Ecto neural progenitor cell (in vitro differentiated cells): ENCODE results near the gene UTF1.

Experiments
- DNase-seq: peaks from one replicate; pipeline ENCODE4 v3.0.0-alpha.2; 2018; ENCODE audit warnings: low spot score

The UTF1 gene

DNA sequence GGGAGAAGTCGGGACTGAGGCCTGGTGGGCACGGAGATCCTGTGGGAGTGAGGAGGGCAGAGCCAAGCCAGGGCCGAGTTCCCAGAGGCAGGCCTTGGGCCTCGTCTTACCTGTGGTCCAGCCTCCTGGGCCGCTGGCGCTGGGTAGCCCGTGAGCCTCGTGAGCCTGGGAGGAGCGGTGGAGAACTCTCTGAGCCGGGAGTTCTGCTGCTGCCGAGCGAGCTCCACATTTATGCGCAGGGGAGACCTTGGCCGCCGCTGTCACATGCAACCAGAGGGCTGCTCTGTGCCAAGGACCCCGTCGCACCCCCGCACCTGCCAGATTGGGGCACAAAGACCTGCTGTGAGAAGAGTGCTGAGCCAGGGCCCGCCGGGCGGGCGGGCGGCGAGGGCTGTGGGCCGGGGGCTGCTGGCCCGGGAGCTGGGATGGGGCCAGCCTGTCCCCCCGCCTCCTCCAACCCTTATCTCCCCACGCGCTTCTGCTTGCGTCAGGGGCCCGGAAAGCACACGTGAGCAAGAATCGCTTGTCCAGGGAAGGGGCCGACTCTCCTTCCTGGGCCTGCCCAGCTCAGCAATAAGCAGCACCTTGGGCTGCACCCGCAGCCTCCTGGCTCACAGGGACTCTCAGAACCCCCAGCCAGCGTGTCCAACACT is 17.8 kb downstream of the UTF1 start:
- DNase-seq: no peak

DNA sequence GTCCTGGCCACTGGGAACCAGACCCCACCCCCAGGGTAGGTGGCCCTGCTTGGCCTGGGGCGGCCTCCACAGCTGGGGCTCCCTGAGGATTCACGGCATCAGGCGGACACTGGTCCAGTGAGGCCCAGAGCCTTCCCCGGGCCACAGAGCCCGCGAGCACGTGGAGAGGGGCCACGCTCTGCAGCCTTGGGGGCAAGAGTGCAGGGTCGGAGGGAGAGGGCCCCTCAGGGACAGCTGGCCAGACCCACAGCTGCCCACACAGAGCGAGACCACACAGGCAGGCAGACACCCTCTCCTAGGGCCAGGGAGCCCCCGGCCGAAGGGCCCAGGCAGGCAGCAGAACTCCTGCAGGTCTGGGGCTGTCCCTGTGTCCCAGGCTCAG is 18.3 kb downstream of the UTF1 start:
- DNase-seq: no peak

DNA sequence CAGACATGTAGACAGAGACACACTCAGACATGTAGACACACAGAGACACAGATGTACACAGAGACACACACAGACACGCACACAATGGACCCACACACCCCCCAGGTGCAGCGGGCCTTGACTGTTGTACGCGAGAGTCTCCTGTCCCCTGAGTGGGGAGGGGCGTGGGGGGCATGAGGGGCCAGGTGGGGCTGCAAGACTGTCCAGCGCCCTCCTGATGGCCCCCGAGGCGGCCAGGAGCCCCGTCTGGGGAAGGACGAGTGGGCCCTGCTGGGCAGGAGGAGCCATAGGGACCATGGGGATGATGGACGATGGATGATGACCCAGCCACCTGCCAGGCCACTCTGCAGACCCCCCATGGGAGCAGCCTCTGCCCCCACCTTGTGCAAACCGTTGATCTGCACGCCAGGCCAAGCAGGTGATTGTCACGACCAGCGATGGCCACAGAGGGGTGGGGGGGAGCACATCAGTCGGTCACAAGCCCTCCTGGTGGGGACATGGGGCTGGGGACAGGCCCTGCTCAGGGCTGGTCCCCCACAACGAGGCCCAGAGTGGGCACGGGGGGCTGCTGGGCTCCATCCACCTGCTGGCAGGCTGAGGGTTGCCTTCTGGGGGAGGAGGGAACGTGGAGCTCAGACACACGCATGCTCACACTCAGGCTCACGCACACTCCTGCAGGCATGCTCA is 19.2 kb downstream of the UTF1 start:
- no peak for DNase-seq

DNA sequence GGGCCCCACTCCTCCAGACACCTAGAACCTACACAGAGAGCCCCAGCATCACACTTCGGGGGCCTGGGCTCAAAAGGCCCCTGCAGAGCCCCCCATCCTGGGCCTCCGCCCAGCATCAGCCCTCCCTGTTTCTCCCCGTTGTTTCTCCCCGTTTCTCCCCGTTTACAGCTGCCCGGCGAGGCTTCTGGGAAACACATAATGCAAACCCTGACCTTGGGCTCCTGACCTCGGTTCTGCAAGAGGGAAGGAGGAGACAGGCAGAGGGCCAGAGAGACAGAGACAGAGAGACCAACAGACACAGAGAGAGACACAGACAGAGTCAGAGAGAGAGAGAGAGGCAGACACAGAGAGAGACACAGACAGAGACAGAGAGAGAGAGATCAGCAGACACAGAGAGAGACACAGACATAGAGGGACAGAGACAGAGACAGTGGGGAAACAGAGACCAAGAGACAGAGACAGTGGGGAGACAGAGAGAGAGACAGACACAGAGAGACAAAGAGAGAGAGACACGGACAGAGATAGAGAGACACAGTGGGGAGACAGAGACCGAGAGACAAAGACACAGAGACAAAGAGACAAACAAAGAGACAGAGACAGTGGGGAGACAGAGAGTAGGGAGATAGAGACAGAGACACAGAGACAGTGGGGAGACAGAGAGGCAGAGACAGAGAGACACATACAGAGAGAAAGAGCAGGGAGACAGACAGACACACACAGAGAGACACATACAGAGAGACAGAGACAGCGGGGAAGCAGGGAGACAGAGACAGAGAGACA is 20.1 kb downstream of the UTF1 start:
- no peak for DNase-seq

DNA sequence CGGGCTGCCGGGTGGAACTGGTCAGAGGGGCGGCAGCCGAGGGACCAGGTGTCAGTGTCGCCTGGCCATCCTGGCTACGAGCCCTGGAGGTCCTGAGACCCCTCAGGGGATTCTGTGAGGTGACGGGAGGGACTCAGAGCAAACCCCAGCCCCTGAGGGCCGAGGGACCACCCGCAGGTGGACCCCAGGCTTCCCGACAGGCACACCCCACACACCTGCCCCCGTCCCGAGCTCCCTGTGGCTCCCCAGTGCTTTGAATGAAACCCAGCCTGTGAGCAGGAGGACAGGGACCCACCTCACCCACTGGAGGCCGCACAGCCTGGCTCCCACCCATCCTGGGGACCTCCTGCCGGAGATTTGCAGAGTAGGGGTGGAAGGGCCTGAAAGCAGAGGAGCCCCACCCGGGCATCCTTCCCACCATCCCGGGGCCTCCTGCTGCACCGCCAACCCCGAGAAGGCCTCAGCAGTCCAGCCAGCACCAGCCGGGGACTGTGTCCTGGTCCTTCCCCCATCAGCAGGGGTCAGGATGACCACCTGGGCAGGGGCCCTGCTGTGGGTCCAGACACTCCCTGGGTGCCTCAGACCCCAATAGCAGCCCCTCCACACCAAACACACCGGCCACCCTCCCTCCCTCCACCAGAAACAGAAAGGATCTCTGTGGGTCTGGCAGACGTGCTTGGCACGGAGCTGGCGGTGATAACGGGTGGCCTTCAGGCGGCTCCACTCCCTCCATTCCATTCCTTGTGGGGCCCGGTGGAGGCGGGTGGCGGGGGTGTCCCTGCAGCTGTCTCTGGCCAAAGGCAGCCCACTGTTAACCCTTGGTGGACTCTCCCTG is 21.6 kb downstream of the UTF1 start:
- no peak for DNase-seq

DNA sequence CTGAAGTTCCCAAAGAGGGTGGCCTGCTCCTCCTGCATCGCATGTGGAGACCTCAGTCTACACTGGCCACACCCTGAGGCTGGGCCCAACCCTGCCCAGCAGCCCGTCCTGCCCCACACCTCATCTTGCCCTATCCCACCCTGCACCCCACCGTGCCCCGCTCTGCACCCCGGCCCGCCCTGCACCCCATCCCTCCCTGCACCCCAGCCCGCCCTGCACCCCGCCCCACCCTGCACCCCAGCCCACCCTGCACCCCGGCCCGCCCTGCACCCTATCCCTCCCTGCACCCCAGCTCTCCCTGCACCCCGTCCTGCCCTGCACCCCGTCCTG is 22.2 kb downstream of the UTF1 start:
- no peak for DNase-seq

DNA sequence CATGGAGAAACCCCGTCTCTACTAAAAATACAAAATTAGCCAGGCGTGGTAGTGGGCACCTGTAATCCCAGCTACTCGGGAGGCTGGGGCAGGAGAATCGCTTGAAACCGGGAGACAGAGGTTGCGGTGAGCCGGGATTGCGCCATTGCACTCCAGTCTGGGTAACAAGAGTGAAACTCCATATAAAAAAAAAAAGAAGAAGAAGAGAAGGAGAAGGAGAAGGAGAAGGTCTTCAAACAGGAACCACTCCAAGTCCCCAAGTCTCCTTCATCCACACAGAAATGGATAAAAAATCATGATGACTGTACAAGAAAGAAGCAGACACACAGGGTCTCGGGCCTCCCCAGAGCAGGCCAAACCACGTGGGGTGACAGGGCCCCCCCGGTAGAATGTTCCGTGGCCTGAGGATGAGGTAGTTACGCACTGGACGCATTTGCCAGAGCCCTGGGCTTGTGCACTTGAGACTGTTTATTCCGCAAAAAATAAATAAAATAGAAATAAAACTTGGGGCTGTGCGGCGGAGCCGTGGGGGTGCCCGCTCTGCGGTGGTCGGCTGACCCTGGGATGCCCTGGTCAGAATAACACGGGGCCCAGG is 23.4 kb downstream of the UTF1 start:
- DNase-seq: no peak

DNA sequence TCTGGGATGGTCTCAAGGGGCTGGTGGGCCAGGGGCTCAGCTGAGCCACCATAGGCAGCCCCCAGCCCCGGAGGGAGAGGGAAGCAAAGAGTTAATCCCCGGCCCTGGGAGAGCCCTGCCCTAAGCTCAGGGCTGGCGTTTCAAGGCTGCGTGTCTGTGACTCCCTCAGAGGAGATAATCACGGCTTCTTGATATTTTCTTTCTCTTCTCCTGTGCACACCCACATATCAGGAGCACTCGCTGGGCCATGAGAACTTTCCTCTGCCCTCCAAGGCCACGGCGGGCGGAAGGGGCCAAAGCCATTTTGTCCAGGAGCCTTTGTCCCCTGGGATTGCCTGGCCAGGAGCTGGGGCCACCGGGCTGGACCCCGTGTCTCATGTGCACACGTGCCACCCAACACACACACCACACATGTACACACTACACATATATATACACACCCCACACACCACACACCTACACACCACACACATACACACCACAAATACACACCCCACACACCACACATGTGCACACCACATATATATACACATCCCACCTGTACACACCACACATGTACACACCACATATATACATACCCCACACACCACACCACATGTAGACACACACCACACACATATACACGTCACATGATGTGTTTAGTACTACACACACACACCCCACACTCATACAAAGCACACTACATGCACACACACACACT is 24.6 kb downstream of the UTF1 start:
- DNase-seq: no peak

DNA sequence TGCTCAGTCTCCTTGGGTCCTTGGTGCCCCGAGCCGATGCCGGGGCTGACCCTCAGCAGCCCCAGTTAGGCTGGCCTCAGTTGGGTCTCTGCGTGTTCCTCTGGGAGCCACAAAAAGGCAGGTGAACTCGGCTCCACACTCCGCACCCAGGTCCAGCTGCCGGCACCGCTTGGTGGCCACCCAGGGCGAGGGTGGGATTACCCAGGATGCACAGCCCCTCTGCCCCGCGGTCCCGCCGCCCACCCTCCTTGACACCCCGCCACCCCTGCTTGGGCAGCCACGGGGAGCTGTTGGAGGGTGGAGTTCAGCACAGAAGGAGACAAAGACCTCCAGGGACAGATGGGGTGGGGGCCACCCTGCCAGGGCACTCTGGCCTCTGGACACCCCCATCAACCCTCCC is 25.3 kb downstream of the UTF1 start:
- no peak for DNase-seq

DNA sequence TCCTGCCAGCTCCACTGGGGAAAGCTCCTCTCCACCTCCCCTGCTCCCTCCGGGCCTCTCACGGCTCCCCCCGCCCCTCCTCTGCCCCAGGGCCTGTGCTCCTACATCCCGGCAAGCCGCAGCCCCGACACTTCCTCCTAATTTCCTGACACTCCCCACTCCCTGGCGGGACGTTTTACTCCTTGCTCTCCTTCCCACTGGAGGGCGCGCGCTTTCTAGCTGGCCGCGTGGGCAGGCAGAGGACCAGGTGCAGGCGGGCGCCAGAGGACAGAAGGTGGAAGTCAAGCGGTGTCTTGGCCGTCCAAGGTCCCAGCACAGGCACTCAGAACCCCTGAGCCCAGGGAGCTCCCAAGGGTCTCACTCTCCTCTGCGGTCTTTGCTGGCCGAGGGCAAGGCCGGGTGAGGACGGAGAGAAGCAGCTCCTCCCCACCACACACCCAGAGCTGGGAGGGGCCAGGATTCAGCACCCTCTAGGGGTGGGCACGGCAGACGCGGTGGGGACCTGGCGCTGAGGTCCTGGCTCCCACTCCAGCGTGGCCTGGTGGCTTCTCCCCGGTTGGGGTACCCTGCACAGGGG is 27.6 kb downstream of the UTF1 start:
- no peak for DNase-seq

DNA sequence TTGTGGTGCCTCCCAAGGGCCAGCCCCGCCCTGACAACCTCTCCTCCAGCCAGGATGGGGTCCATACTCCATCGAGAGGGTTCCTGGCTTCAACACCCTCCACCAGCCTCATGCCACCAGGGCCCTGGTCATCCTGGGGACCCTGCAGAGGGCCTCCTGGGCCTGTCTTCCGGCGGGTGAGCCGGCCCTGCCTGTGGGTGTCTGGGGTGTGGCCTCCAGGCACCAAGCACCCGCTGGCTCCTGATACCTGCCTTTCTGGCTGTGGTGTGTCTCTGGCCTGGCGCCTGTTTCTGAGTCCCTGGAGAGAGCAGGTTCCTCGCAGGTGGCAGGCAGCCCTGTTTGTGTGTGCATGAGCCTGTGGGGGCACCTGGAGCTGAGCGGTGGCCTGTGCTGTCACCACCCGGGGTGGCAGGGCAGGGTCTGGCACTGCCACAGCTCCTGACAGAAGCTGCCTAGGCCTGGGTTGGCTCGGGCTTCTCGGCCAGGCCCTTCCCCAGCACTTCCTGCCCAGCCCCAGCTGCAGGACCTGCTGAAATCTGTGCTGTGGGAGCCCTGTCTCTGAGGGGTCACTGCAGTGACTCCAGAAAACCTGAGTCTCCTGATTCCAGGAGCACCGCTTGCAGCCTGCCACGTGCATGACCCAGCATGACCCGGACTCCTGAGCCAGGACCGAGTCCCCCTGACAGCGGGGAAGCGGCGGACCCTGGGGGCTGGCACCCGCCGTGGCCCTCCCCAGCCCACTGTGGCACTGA is 28.2 kb downstream of the UTF1 start:
- no peak for DNase-seq

DNA sequence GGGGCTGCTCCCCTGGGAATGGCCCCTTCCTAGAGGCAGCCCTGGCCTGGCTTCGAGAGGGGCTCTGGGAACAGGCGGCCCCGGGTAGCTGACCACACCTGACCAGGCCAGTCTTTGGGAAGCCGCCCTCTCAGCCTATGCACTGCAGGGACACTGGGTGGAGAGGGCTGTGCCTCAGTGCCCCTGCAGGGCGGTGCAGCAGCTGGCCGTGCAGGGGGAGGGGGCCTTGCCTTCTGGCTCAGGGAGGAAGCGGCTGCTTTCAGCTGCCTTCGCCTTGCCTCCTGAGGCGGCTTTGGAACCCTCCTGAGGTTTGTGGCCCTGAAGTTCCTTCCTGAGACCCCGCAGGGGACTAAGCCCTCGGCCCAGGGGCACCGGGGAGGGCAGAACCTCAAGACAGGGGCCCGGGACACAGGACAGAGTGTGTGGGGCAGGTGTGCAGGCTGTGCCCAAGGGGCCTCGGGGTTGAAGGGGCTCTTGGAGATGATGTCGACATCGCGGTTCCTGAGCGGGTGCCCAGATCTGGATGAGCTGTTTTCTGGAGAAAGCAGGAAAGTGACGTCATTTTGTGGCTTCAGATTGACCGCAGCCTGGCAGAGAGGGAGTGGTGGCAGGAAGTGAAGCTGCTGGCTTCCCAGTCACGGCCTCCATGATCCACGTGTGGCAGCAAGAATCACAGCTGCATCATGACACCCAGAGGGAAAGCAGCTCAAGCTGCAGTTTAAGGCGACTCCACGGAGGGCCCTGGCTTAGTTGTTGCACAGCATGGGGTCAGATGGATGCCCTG is 29.0 kb downstream of the UTF1 start:
- DNase-seq: no peak

DNA sequence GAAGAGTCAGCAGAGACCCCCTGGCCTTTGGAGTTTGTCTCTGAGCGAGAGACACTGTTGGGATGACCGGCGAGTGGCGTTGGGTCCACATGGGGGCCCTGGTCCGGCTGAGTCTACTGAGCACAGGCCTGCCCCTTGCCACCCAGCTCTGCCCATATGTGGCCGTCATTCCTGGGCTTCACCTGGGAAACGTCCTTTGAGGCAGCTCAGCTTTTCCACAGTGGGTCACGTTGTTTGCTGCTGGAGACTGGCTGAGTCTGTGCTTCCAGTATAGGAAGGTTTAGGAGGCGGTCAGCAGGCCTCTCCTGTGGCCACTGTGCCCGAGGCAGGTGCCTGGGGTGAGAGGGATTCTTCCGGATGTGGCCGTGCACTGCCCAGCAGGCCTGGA is 29.6 kb downstream of the UTF1 start:
- DNase-seq: no peak

DNA sequence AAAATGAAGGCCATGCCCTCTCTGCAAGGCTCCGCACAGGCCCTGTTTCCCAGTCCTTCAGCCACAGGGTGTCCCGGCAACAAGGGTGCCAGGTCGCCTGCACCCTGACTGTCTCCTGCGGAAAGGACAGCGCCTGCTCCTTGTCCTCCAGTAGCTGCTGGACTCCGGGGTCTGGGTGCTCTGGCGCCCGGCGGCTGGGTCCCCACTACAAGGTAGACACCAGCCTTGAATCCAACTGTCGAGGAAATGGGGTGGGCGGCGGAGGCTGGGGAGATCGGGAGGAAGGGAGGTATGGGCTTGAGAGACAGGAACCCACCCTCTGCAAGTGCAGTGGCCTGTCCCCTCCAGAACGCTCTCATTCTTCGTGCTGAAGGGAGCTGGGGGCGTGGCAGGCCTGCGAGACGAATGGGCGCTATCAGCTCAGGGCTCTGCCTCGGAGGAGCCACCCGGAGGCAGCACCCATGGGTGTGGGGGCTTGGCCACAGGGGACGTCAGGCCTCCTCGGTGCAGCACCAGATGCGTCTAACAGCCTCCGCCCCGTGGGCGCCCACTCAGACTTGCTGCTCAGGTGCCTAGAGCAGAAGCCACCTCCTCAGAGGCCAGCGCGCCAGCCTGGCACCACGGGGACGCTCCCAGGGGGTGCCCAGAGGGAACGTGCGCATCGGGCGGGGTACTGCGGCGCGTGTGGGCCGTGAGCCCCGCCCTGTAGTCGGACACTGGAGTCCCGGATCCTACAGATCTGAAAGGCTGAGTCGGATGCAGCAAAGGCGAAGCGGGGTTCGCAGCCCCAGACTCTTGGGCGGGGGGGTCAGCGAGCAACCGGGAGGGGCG is 31.1 kb downstream of the UTF1 start:
- DNase-seq: no peak

DNA sequence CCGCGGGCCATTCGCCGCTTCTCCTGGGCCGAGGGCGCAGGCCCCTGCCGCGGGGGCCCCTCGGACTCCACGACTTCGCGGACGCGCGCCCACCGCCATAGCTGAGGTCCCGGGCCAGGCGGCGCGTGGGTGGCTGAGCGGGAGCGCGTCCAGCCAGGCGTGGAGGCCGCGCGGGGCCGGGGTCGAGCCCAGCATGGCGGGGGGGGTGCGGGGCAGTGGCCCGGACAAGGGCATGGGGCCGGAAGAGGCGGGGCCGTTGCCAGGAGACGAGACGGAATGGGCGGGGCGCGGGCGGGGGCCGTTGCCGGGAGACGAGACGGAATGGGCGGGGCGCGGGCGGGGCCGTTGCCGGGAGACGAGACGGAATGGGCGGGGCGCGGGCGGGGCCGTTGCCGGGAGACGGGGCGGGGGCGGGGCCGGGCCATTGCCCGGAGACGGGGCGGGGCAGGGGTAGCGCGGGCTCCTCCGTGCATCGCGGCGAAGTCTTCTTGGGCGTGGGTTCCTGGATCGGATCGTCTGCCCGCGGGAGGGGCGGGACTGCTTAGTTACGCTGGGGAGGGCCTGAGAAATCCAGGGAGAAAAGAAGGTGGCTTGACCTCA is 31.8 kb downstream of the UTF1 start:
- DNase-seq: peak; percentile 89

DNA sequence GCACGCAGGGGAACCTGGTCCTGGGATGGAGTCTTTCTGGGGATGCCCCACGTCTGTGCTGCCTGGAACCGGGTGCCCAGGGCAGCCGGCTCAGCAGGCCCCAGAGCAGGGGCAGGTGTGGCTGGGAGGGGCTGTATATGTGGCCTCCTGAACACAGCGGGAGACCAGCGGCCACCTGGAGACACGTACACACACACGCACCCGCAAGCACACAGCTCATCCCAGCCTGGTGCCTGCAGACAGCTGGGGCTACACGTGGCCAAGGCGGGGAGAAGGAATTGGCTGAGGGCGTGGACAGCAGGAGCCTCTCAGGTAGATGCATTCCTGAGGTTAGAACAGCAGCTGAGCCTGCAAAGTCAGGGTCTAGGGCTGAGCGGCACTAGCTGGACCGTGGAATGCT is 32.7 kb downstream of the UTF1 start:
- no peak for DNase-seq

DNA sequence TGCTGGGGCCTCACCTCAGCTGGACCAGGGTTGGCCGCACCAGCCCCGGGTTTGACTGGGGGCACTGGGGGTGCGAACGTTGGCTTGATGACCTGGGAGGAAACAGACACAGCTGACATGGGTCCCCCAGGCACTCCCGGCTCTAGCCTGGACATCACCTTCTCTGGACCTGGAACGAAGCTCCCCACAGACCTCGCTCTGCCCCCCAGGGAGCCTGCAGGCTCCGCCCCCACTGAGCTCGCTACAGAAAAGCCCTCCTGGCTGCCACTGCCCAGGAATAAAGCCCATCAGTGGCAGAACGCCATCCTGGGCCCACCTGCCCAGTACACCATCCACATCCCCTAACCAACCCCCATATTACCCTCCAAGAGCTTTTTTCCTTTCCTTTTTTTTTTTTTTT is 33.7 kb downstream of the UTF1 start:
- DNase-seq: no peak

DNA sequence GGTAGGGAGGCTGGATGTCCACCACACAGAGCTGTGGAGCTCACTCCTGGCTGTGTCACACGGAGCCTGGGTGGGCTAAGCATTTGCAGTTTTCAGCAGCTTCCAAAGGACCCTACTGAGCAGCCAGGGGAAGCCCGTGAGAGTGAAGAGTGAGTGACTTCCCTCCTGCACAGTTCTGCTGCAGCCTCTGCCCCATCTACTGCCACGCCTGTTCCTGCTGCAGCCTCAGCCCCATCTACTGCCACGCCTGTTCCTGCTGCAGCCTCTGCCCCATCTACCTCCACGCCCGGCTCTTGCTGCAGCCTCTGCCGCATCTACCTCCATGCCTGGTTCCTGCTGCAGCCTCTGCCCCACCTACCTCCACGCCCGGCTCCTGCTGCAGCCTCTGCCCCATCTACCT is 34.4 kb downstream of the UTF1 start:
- no peak for DNase-seq
